ENCODE measurements around the gene PROKR1. TPM values are rescaled to one million over a fixed set of nuclear protein-coding genes. Genes with fewer than 3 reads are reported as not detected.
"Not testable (repeated sequence)": the region's sequence is repeated elsewhere in the genome, so short reads cannot be mapped to it uniquely, and the experiment has no call there.

The PROKR1 gene
- total RNA-seq, 1 donor from 2014 or later, result not detected

DNA sequence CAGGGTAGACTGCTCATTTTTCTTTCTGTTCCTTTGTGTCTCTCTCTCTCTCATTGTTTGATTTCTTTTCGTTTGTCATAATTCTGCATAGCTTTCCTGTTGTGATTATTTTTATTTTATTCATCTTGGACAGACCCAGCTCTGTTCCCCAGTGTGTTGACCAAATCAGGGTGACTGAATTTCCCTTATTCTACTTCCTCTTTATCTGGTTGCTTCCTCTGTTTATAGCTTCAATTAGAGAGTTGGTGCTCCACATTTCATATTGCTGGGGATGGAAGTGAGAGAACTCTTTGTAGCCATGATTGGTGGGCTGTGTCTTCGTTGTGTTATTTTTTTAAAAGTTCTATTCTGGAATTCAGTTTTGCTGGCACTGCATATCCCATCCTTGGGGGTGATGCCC lies 19.1 kb downstream of the PROKR1 start:
- no peaks in the 10 kb centered on the region for H3K36me3 Mint-ChIP-seq (ENCODE audit: low read depth)
- H3K27ac Mint-ChIP-seq, result no peak overlapping the region

DNA sequence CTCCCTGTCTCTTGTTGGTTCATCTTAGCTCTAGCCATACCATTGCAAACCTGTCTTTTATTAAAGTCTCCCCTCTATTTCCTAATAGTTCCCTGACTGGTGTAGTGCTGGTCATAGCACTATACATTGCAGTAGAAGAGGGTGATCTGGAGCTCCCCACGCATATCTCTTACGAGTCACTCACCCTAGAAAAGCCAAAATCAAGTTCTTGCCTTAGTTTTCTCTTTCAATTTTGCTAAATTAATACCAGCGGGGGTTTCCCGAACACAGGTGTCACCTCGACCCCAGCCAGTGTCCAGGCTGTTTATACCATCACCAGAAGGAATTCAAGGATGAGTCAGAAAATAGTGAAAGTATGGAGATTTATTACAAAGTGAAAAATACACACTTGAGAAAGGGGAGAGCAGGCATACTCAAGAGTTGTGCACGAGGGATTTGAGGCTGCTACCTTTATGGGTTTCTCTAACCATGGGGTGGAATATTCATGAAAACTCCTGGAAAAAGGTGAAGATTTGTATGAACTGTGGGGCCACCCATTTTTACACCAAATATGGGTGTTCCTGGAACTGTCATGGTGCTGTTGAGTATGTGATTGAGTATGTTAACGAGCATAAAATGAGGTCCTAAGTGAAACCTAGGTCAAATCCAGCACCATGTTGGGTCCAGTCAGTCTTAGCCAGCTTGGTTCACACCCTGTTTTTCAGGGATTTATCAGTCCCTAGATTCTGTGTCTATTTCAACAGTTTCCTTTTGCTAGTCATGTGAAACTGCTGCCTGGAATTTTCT lies 20.2 kb downstream of the PROKR1 start:
- intact Hi-C loops (cut with micrococcal nuclease), result no loop called here
- Mint-ChIP-seq H3K9me3 (no peaks in the 10 kb centered on the region), H3K4me1 (ENCODE audit: low read depth) (peaks cover 19% of the 10 kb centered on the region), H3K27me3 (ENCODE audit: low read depth) (peaks cover 54% of the 10 kb centered on the region), H3K36me3 (ENCODE audit: low read depth) (no peaks in the 10 kb centered on the region), H3K27ac (no peak overlapping the region), H3K4me3 (ENCODE audit: low read depth) (no peak overlapping the region)
- no peak for DNase-seq (ENCODE audit: low spot score)

More for the DNA sequence above, 19.1 kb downstream of the PROKR1 start:
- intact Hi-C loops (cut with micrococcal nuclease), result no loop called here
- H3K27me3 Mint-ChIP-seq (ENCODE audit: low read depth), result peaks cover 52% of the 10 kb centered on the region
- no peaks in the 10 kb centered on the region for H3K9me3 Mint-ChIP-seq
- DNase-seq (ENCODE audit: low spot score), result no peak
- no peak overlapping the region for H3K4me3 Mint-ChIP-seq (ENCODE audit: low read depth)
- peaks cover 24% of the 10 kb centered on the region for H3K4me1 Mint-ChIP-seq (ENCODE audit: low read depth)

DNA sequence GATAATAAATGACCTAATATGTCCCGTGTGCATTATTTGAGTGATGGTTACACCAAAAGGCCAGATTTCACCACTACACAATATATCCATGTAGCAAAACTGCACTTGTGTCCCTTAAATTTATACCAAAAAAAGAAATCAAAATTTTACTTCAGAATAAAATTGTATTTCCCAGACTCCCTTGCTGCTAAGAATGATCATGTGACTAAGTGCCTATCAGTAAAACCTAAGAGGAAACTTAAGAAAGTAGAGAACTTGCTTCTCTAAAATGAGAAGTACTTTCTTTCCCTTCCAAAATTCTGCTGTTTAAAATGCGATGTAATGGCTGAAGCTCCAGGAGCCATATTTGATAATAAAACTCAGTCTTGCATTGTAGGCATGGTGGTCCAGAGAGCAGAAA lies 24.0 kb downstream of the PROKR1 start:
- H3K36me3 Mint-ChIP-seq (ENCODE audit: low read depth), result no peaks in the 10 kb centered on the region
- intact Hi-C loops (cut with micrococcal nuclease), result no loop called here
- no peak for DNase-seq (ENCODE audit: low spot score)
- peaks cover 11% of the 10 kb centered on the region for H3K4me1 Mint-ChIP-seq (ENCODE audit: low read depth)
- H3K27ac Mint-ChIP-seq, result no peak overlapping the region
- peaks cover 61% of the 10 kb centered on the region for H3K27me3 Mint-ChIP-seq (ENCODE audit: low read depth)
- H3K4me3 Mint-ChIP-seq (ENCODE audit: low read depth), result no peak overlapping the region
- no peaks in the 10 kb centered on the region for H3K9me3 Mint-ChIP-seq

DNA sequence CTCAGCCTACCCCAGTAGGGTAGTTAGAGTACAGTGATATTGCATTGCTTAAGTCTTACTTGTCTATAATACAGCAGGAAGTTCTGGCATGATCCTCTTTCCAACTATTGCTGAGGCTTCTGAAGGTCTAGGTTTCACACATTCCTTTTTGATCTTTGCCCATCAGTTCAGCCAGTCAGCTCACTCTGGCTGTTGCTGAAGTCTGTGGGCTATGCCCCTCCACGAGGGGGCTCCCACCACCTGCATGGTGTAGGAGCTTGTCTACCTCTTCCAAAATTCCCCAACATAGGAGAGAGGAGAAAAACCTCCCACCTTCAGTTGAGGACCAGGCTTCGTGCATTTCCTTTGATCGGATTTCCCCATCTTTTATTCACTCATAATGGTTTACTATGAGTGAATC lies 26.3 kb downstream of the PROKR1 start:
- H3K27ac Mint-ChIP-seq, result no peak overlapping the region
- intact Hi-C loops (cut with micrococcal nuclease), result no loop called here
- no peaks in the 10 kb centered on the region for H3K36me3 Mint-ChIP-seq (ENCODE audit: low read depth)
- DNase-seq (ENCODE audit: low spot score), result no peak
- H3K9me3 Mint-ChIP-seq, result no peaks in the 10 kb centered on the region
- H3K4me3 Mint-ChIP-seq (ENCODE audit: low read depth), result no peak overlapping the region
- H3K27me3 Mint-ChIP-seq (ENCODE audit: low read depth), result peaks cover 59% of the 10 kb centered on the region
- H3K4me1 Mint-ChIP-seq (ENCODE audit: low read depth), result no peaks in the 10 kb centered on the region

DNA sequence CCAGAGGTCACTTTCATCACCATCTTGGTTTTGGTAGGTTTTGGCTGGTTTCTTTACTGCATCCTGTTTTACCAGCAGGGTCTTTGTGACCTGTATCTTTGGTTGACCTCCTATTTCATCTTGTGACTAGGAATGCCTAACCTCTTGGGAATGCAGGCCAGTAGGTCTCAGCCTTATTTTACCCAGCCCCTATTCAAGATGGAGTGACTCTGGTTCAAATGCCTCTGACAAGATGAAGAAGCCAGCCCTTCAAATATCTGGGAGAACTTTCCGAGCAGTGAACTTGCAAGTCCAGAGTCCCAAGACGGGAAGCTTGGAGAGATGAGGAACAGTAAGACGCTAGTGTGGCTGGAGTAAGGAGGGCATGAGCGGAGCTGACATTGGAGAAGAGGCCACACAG lies 28.6 kb downstream of the PROKR1 start:
- no peak overlapping the region for H3K4me3 Mint-ChIP-seq (ENCODE audit: low read depth)
- H3K36me3 Mint-ChIP-seq (ENCODE audit: low read depth), result peaks cover 2% of the 10 kb centered on the region
- no peaks in the 10 kb centered on the region for H3K4me1 Mint-ChIP-seq (ENCODE audit: low read depth)
- no peak for DNase-seq (ENCODE audit: low spot score)
- no peak overlapping the region for H3K27ac Mint-ChIP-seq
- intact Hi-C loops (cut with micrococcal nuclease), result no loop called here
- H3K9me3 Mint-ChIP-seq, result peaks cover 8% of the 10 kb centered on the region
- peaks cover 46% of the 10 kb centered on the region for H3K27me3 Mint-ChIP-seq (ENCODE audit: low read depth)

DNA sequence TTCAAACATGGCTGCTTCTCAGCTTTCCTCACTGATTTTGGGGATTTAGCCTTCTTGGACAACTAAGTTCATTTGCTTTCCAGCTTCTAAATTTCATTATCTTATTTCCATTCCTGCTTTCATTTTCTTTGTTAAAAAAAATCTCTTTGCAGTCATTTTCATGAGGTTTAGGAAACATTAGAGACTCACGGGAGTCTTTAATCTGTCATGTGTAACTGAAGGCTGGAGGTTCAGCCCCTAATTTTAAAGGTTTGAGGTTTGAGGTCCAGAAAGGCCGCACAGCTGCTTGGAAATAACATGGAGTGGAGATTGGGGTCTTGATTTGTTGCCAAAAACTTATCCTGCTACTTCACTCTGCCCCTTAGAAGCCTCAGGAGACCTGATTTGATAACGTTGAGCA lies 30.3 kb downstream of the PROKR1 start:
- Mint-ChIP-seq H3K27ac (no peak overlapping the region), H3K9me3 (peaks cover 8% of the 10 kb centered on the region), H3K27me3 (ENCODE audit: low read depth) (peaks cover 33% of the 10 kb centered on the region), H3K4me1 (ENCODE audit: low read depth) (no peaks in the 10 kb centered on the region), H3K4me3 (ENCODE audit: low read depth) (no peak overlapping the region), H3K36me3 (ENCODE audit: low read depth) (peaks cover 3% of the 10 kb centered on the region)
- intact Hi-C loops (cut with micrococcal nuclease), result no loop called here
- DNase-seq (ENCODE audit: low spot score), result no peak

DNA sequence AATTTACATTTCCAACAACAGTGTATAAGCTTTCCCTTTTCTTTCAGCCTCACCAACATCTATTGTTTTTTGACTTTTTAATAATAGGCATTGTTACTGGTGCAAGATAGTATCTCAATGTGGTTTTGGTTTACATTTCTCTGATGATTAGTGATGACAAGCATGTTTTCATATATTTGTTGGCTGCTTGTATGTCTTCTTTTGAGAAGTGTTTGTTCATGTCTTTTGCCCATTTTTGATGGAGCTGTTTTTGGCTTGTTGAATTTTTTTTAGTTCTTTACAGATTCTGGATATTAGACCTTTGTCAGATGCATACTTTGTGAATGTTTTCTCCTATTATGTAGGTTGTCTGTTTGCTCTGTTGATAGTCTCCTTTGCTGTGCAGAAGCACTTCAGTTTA lies 32.1 kb downstream of the PROKR1 start:
- no peak for DNase-seq (ENCODE audit: low spot score)
- peaks cover 5% of the 10 kb centered on the region for H3K36me3 Mint-ChIP-seq (ENCODE audit: low read depth)
- intact Hi-C loops (cut with micrococcal nuclease), result no loop called here
- H3K4me1 Mint-ChIP-seq (ENCODE audit: low read depth), result no peaks in the 10 kb centered on the region
- H3K9me3 Mint-ChIP-seq, result peaks cover 9% of the 10 kb centered on the region
- H3K27me3 Mint-ChIP-seq (ENCODE audit: low read depth), result peaks cover 25% of the 10 kb centered on the region
- no peak overlapping the region for H3K4me3 Mint-ChIP-seq (ENCODE audit: low read depth)
- no peak overlapping the region for H3K27ac Mint-ChIP-seq

DNA sequence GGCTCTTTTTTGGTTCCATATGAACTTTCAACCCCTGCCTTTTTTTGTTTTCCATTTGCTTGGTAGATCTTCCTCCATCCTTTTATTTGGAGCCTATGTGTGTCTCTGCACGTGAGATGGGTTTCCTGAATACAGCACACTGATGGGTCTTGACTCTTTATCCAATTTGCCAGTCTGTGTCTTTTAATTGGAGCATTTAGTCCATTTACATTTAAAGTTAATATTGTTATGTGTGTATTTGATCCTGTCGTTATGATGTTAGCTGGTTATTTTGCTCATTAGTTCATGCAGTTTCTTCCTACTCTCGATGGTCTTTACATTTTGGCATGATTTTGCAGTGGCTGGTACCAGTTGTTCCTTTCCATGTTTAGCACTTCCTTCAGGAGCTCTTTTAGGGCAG lies 34.5 kb downstream of the PROKR1 start:
- H3K4me3 Mint-ChIP-seq (ENCODE audit: low read depth); H3K36me3 Mint-ChIP-seq (ENCODE audit: low read depth); DNase-seq (ENCODE audit: low spot score); intact Hi-C loops (cut with micrococcal nuclease); H3K4me1 Mint-ChIP-seq (ENCODE audit: low read depth); H3K27ac Mint-ChIP-seq: not testable (repeated sequence)
- Mint-ChIP-seq H3K27me3 (ENCODE audit: low read depth) (peaks cover 33% of the 10 kb centered on the region), H3K9me3 (peaks cover 21% of the 10 kb centered on the region)

DNA sequence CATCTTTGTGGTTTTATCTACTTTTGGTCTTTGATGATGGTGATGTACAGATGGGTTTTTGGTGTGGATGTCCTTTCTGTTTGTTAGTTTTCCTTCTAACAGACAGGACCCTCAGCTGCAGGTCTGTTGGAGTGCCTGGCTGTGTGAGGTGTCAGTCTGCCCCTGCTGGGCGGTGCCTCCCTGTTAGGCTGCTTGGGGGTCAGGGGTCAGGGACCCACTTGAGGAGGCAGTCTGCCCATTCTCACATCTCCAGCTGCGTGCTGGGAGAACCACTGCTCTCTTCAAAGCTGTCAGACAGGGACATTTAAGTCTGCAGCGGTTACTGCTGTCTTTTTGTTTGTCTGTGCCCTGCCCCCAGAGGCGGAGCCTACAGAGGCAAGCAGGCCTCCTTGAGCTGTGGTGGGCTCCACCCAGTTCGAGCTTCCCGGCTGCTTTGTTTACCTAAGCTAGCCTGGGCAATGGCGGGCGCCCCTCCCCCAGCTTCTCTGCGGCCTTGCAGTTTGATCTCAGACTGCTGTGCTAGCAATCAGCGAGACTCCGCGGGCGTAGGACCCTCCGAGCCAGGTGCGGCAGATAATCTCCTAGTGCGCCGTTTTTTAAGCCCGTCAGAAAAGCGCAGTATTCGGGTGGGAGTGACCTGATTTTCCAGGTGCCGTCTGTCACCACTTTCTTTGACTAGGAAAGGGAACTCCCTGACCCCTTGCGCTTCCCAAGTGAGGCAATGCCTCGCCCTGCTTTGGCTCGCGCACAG lies 36.0 kb downstream of the PROKR1 start:
- intact Hi-C loops (cut with micrococcal nuclease); H3K36me3 Mint-ChIP-seq (ENCODE audit: low read depth); H3K27ac Mint-ChIP-seq; H3K4me1 Mint-ChIP-seq (ENCODE audit: low read depth); H3K4me3 Mint-ChIP-seq (ENCODE audit: low read depth); DNase-seq (ENCODE audit: low spot score): not testable (repeated sequence)
- H3K9me3 Mint-ChIP-seq, result peaks cover 21% of the 10 kb centered on the region
- peaks cover 30% of the 10 kb centered on the region for H3K27me3 Mint-ChIP-seq (ENCODE audit: low read depth)

DNA sequence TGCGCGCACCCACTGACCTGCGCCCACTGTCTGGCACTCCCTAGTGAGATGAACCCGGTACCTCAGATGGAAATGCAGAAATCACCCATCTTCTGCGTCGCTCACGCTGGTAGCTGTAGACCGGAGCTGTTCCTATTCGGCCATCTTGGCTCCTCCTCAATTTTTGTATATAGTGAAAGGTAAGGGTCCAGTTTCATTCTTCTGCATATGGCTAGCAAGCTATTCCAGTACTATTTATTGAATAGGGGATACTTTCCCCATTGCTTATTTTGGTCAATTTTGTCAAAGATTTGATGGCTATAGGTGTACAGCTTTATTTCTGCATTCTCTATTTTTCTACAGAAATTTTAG lies 36.5 kb downstream of the PROKR1 start:
- H3K36me3 Mint-ChIP-seq (ENCODE audit: low read depth); intact Hi-C loops (cut with micrococcal nuclease); DNase-seq (ENCODE audit: low spot score); H3K4me1 Mint-ChIP-seq (ENCODE audit: low read depth); H3K27ac Mint-ChIP-seq; H3K4me3 Mint-ChIP-seq (ENCODE audit: low read depth): not testable (repeated sequence)
- H3K9me3 Mint-ChIP-seq, result peaks cover 21% of the 10 kb centered on the region
- peaks cover 28% of the 10 kb centered on the region for H3K27me3 Mint-ChIP-seq (ENCODE audit: low read depth)

DNA sequence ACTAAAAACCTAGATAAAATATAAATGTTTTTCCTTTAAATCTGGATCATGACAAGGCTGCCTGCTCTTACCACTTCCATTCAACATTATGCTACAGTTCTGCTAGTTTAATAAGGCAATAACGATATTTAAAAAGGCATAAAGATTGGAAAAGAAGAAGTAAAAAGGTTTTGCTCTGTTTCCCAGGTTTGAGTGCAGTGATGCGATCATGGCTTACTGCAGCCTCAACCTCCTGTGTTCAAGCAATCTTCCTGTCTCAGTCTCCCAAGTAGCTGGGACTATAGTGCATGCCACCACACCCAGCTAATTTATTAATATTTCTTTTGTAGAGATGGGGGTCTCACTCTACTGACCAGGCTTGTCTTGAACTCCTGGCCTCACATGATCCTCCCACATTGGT lies 40.8 kb downstream of the PROKR1 start:
- H3K4me1 Mint-ChIP-seq (ENCODE audit: low read depth), result peaks cover 5% of the 10 kb centered on the region
- peaks cover 13% of the 10 kb centered on the region for H3K9me3 Mint-ChIP-seq
- peaks cover 27% of the 10 kb centered on the region for H3K27me3 Mint-ChIP-seq (ENCODE audit: low read depth)
- H3K36me3 Mint-ChIP-seq (ENCODE audit: low read depth), result no peaks in the 10 kb centered on the region
- no peak overlapping the region for H3K27ac Mint-ChIP-seq
- no peak overlapping the region for H3K4me3 Mint-ChIP-seq (ENCODE audit: low read depth)
- intact Hi-C loops (cut with micrococcal nuclease), result no loop called here
- no peak for DNase-seq (ENCODE audit: low spot score)

DNA sequence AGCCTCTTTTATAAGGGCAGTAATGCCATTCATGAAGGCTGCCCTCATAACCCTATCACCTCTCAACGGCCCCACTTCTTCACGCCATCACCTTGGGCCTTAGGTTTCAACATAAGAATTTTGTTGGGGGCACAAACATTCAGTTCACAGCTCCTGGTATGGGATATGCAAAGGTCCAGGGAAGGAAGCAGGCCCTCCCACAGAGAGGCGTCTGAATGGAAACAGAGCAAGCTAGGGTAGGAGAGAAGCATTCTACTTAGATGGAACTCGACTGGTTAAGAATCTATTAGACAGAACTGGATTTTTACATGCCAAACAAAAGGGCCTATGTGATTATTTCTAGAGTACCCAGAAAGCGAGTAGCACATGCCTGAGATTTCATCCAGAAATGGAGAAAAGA lies 42.8 kb downstream of the PROKR1 start:
- no peaks in the 10 kb centered on the region for H3K36me3 Mint-ChIP-seq (ENCODE audit: low read depth)
- intact Hi-C loops (cut with micrococcal nuclease), result no loop called here
- H3K4me1 Mint-ChIP-seq (ENCODE audit: low read depth), result peaks cover 20% of the 10 kb centered on the region
- H3K27me3 Mint-ChIP-seq (ENCODE audit: low read depth), result peaks cover 20% of the 10 kb centered on the region
- DNase-seq (ENCODE audit: low spot score), result no peak
- no peak overlapping the region for H3K4me3 Mint-ChIP-seq (ENCODE audit: low read depth)
- no peak overlapping the region for H3K27ac Mint-ChIP-seq
- H3K9me3 Mint-ChIP-seq, result peaks cover 6% of the 10 kb centered on the region

DNA sequence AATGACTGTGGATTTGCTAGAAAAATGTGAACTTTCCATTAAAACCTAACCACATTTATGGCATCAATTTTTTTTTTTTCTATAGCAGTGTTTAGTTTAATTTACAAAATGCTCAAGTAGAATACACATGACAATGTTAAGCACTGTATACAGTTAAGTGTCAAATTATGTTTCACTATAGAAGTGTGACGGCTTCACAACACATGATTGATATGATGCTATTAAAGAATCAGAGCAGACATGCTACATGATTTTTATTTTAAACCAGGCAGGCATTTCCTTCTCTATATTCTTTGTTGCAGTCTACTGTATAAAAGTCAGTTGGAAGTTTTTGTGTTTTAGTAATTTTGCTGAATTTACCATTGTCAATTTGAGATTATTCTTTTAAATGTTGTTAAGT lies 43.6 kb downstream of the PROKR1 start:
- no peak for DNase-seq (ENCODE audit: low spot score)
- no peaks in the 10 kb centered on the region for H3K9me3 Mint-ChIP-seq
- H3K27me3 Mint-ChIP-seq (ENCODE audit: low read depth), result peaks cover 13% of the 10 kb centered on the region
- peaks cover 20% of the 10 kb centered on the region for H3K4me1 Mint-ChIP-seq (ENCODE audit: low read depth)
- no peaks in the 10 kb centered on the region for H3K36me3 Mint-ChIP-seq (ENCODE audit: low read depth)
- H3K27ac Mint-ChIP-seq, result no peak overlapping the region
- intact Hi-C loops (cut with micrococcal nuclease), result no loop called here
- H3K4me3 Mint-ChIP-seq (ENCODE audit: low read depth), result no peak overlapping the region
